Activated gamma-delta T cell (primary cell): ENCODE data around the gene CREB1.

Experiments
- DNase-seq: peaks from one replicate; lab custom pipeline; 2025; lab: John Stamatoyannopoulos, UW

Gene CREB1

GRCh38 chr2:207543272-207543671, 13.5 kb downstream of the CREB1 start:
- no peak for DNase-seq

GRCh38 chr2:207546822-207547221, 17.1 kb downstream of the CREB1 start:
- DNase-seq = no peak

GRCh38 chr2:207549145-207549544, 19.4 kb downstream of the CREB1 start:
- no peak for DNase-seq

GRCh38 chr2:207558079-207558491, 28.3 kb downstream of the CREB1 start:
- DNase-seq = no peak

- no peak for DNase-seq
Observed at GRCh38 chr2:207561386-207562080, 31.8 kb downstream of the CREB1 start.

- no peak for DNase-seq
Observed at GRCh38 chr2:207565736-207566500, 36.2 kb downstream of the CREB1 start.

GRCh38 chr2:207567671-207568070, 37.9 kb downstream of the CREB1 start:
- no peak for DNase-seq

GRCh38 chr2:207571370-207571769, 41.6 kb downstream of the CREB1 start:
- no peak for DNase-seq

- DNase-seq = no peak
Observed at GRCh38 chr2:207584952-207585351, 55.2 kb downstream of the CREB1 start.

GRCh38 chr2:207587305-207587704, 57.5 kb downstream of the CREB1 start:
- no peak for DNase-seq

- no peak for DNase-seq
Observed at GRCh38 chr2:207589143-207589542, 59.4 kb downstream of the CREB1 start.

- no peak for DNase-seq
Observed at GRCh38 chr2:207593277-207593676, 63.5 kb downstream of the CREB1 start.

GRCh38 chr2:207594264-207594663, 64.5 kb downstream of the CREB1 start:
- no peak for DNase-seq

GRCh38 chr2:207594731-207595130, 65.0 kb downstream of the CREB1 start:
- no peak for DNase-seq

GRCh38 chr2:207599636-207600035, 69.9 kb downstream of the CREB1 start:
- no peak for DNase-seq

GRCh38 chr2:207600231-207600630, 70.5 kb downstream of the CREB1 start:
- no peak for DNase-seq

- DNase-seq = no peak
Observed at GRCh38 chr2:207601774-207602173, 72.0 kb downstream of the CREB1 start.

GRCh38 chr2:207603486-207603885, 73.7 kb downstream of the CREB1 start:
- no peak for DNase-seq

- DNase-seq = no peak
Observed at GRCh38 chr2:207606399-207606798, 76.6 kb downstream of the CREB1 start.

GRCh38 chr2:207606829-207607228, 77.1 kb downstream of the CREB1 start:
- DNase-seq = no peak

GRCh38 chr2:207612714-207613113, 83.0 kb downstream of the CREB1 start:
- DNase-seq = no peak

GRCh38 chr2:207614824-207615223, 85.1 kb downstream of the CREB1 start:
- DNase-seq = no peak

GRCh38 chr2:207616185-207616584, 86.4 kb downstream of the CREB1 start:
- no peak for DNase-seq
